Measurements from ENCODE around the gene GRHL1.

- TF ChIP-seq CTCF (optimal IDR thresholded peaks at IDR 0.05 in 1 of 3, IDR thresholded peaks at IDR 0.05 in 1 of 3, conservative IDR thresholded peaks at IDR 0.05 in 1 of 3; ENCODE audit: extremely low read depth in 1 of 3, insufficient read depth in 2 of 3, low read length in 3 of 3) (no peak), EZH2 (IDR thresholded peaks at IDR 0.05; ENCODE audit: low read length) (no peak)
Measured at GRCh38 chr2:9941996-9942390, 9.5 kb upstream of the GRHL1 start.
